Sigmoid colon (tissue), 3 donors: Measurements from ENCODE around the gene ZNF99.

Source experiments
- POLR2A ChIP-seq, 2 donors: fragments of 450-650 bp; IDR thresholded peaks; one replicate each; pipeline ENCODE4 v1.6.1; 2016; ENCODE audit warnings: antibody characterized with exemption in 2 of 2, mild to moderate bottlenecking in 2 of 2, moderate library complexity in 2 of 2
- TF ChIP-seq, protein P1 (sequence below), 4 experiments: fragments of 450-650 bp in 3 of 4; fragments of 200-600 bp in 1 of 4; IDR thresholded peaks; one replicate each; pipeline ENCODE4 v1.5.1; 2016 to 2019; ENCODE audit warnings: antibody characterized with exemption in 4 of 4, mild to moderate bottlenecking in 3 of 4, moderate library complexity in 2 of 4

DNA sequence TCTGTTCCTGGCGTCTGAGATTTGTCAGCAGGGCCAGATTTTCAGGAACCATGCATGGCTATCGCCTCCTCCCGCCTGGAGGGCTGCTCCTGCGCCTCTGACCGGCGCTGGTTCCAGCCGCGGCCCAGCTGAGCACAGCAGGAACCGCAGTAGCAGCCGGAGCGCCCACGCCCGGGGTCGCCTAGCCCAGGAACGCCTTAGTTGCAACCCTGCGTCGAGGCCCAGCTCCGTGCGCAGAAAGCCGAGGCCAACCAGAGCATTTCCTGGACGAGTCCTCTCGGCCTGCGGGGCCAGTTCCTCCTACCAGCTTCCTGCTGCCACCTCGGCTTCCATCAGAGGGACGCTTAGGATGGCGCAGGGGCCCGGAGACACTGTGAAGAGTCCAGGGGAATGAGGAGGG is 75.0 kb downstream of the ZNF99 start:
- TF ChIP-seq, protein P1, sequence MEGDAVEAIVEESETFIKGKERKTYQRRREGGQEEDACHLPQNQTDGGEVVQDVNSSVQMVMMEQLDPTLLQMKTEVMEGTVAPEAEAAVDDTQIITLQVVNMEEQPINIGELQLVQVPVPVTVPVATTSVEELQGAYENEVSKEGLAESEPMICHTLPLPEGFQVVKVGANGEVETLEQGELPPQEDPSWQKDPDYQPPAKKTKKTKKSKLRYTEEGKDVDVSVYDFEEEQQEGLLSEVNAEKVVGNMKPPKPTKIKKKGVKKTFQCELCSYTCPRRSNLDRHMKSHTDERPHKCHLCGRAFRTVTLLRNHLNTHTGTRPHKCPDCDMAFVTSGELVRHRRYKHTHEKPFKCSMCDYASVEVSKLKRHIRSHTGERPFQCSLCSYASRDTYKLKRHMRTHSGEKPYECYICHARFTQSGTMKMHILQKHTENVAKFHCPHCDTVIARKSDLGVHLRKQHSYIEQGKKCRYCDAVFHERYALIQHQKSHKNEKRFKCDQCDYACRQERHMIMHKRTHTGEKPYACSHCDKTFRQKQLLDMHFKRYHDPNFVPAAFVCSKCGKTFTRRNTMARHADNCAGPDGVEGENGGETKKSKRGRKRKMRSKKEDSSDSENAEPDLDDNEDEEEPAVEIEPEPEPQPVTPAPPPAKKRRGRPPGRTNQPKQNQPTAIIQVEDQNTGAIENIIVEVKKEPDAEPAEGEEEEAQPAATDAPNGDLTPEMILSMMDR (IDR thresholded peaks at IDR 0.05): no peak
- no peak for TF ChIP-seq POLR2A (IDR thresholded peaks at IDR 0.05)
